Stimulated activated CD4-positive, alpha-beta T cell treated with anti-CD3 and anti-CD28 coated beads, TNF-alpha, amount 100 ng/mL, for 1 hour (primary cell): ENCODE results near the gene ACBD6.

ENCODE experiments used
- DNase-seq, 3 donors: peaks; one replicate each; pipeline ENCODE4 v3.0.0-alpha.2; 2020; ENCODE audit warnings: low read depth in 3 of 3, low spot score in 1 of 3

ACBD6 gene

DNA sequence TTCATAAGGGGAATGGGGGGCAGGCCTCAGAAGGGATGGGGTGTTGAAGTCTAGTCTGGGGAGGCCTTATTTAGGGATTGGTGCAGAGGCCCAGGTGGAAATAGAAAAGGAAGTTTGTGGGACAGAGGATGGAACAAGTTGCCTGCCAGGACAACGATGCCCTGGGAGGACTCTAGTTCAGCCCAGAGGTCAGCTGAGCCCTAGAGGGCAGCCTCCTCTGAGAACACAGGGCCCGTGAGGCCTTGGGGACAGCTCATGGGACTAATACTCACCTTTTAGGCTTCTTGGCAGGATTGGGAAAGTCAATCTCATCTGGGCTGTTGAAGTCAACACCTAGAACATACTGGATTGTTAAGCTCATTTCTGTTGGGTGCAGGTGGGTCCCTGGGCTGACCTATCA lies 229.3 kb downstream of the ACBD6 start:
- no peak for DNase-seq

DNA sequence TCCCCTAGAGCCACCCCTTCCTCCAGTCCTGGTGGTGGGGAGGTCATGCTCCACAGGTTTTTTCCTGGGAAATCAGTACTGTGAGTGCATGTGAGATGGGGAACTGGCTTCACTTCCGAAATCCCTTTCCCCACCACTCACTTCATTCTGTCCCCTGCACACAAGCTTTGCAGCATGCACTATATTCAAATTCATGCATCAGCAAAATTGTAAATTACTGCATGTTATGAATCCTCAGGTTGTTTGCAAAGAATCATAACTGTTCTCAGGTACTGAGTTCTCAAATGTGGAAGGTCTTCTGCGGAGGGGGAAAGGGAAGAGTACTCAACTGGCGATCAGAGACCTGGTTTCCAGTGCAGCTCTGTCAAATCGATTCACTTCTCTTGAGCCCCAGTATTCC lies 230.0 kb downstream of the ACBD6 start:
- DNase-seq, result no peak

DNA sequence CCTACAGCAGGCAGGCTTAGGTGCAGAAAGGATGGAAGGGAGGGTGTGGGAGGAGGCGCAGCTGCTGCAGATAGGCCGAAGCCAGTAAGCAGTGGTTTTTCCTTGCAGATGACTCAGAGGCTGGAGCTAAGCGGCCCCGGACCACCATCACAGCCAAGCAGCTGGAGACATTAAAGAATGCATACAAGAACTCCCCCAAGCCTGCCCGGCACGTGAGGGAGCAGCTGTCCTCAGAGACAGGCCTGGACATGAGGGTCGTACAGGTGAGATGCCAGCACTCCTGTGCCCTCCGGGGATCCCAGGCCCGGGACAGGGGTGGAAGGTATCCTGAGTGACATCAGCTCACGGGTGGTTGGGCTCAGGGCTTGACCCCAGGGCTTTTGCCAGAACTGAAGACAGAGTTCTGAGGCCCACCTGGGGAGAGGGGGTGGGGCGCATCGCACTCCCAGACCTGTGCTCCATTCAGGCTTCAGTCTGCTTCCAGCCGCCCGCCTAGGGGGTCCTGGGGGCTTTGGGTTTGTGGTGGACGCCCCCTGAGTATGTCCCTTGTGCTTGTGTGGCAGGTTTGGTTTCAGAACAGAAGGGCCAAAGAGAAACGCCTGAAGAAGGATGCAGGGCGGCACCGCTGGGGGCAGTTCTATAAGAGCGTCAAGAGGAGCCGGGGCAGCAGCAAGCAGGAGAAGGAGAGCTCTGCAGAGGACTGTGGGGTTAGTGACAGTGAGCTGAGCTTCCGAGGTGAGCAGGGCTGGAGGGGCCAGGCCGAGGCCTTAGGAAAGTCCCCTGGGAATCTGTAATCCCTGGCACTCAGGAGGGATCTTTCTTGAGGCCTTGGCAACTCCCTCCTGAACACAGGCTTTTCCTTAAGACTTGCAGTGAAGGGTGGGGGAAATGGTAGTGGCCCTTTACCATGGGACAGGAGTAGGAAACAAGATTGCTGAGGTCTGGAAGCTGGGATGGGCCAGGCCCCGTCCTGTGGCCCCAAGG lies 230.8 kb downstream of the ACBD6 start:
- DNase-seq, result no peak

DNA sequence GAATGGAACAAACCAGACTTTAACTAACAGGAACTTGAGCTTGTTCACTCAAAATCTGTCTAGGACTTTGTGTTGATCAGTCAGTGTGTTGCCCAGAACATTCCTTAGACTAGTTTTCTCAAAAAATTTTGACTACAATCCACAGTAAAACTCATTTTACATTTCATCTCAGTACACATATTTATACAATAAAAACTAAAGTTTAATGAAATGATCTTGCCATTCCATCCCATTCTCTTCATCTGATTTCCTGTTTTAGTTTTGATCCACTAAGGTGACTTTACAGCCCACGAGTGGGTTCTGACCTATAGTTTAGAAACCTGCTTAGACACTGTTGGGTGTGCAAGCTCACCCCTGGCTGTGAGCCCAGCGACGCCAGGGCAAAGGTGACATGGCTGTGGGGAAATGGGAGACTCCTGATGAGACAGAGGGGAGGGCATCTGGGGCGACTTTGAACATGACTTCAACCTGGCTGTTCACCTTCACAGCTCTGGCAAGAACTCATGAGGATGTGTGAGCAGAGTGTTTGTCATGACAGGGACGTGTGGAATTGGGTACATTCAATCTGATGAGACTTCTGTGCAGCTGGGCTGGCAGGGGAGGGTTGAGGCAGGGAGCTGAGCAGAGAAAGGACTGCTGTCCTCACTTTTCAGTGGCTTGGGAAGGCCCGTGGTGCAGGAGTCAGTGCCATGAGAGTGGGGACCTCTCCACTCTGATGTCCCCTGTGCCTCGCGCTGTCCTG lies 231.7 kb downstream of the ACBD6 start:
- no peak for DNase-seq

DNA sequence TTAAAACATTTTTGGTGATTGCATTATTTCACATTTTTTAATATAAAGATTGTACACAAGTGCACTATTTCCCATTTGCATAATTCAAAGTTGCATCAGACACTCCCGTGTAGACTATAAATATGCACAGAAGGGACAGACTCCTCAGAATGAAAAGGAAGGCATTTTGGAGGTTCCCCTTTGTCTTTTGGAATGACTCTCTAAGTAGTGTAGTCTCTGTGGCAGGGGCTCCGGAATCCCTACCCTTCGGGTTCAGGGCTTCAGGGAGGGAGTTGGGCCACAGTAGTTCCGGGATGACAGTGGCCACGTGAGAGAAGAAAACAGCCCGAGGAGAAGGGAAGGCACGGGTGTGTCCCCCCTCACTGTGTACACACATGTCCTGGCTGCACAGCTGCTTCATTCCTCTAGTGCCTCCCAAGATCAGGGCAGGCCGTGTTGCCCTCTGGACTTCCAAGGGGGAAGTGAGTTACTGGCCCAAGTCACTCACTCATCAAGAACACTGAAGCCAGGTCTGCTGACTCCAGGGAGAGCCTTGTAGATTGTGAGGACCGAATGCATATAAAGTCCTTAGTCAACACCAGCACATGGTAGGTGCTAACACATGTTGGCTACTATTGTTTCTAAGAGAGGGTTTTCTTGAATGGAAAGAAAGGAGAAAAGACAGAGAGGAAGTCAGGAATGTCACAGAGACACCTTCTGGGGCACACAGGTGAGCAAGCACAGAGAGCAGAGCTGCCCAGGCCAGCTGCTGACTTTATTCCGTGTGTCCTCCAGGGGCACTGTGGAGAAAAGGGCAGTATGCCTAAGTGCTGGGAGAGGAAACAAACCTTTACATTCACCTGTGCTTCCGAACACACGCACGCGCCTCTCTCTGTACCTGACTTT lies 232.5 kb downstream of the ACBD6 start:
- no peak for DNase-seq

DNA sequence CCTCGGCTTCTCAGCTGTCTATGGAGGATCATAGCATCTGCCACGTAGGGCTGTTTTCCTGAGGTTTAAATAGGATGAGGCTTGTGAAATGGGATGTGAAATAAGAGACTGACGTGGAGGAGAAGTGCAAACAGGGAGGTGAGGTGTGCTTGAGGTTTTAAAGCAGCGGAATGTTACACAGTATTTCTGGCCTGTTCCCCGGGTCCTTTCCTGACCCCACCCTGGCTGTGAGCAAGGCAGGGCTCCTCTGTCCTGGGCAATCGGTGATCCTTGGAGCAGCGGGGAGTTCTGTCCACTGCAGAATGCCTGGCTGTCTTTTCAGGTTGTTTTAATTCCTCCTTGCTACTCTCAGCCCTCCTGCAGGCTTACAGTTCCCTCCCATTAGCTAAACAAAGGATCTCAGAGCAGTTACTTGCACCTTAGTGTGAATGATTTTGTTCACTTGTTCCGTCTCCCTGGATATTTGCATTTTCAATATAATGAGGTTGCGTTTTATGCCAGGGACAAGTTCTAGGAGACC lies 233.8 kb downstream of the ACBD6 start:
- DNase-seq, result no peak

DNA sequence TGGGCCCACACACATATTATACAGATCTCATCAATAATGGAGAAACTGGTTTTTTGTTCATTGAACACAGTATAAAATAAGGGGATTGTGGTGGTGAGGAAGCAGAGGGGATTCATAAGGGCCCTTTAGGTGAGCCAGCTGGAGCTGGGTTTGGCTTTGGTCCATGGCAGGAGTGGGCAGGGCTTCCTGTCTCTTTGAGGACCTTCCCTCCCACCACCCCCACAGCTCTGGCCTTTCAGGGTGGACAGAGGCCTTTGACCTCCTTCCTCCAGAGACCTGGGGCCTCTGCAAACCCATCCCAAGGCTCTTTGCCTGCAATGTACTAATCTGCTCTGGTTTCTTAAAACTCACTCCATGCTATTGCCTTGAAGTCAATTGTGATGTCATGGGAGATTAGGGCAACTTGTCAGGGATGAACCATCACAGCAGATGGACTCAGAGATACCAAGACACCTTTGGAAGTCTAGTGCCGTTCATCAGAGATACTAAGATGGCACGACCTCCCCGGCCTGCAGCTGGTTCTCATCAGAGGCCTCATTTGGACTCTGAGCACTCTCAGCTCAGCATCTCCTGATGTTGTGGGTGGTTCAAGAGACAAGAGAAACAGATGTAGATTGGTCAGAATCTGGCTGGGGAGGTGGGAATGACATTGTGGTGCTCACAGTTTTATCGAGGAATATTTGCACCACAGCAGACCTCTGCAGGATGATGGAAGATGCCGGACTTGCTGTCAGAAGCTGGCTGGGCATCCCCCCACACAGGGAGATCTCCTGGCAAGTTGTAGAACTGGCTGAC lies 234.4 kb downstream of the ACBD6 start:
- DNase-seq, result no peak

DNA sequence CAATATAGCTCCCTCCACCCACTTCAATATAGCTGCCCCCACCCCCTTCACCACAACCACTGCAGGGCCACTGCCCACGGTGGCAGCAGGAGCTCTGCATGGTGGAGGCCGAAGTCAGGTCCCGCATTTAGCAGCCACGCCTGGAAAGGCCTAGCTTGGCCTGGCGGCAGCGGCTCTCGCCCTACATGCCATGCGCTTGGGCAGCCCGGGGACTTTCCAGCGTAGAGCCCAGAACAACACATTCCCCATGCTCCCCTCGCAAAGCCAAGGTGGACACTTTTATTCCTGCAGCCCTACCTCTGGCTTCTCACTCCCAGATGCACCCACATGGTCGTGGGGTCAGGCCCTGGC lies 235.2 kb downstream of the ACBD6 start:
- no peak for DNase-seq

DNA sequence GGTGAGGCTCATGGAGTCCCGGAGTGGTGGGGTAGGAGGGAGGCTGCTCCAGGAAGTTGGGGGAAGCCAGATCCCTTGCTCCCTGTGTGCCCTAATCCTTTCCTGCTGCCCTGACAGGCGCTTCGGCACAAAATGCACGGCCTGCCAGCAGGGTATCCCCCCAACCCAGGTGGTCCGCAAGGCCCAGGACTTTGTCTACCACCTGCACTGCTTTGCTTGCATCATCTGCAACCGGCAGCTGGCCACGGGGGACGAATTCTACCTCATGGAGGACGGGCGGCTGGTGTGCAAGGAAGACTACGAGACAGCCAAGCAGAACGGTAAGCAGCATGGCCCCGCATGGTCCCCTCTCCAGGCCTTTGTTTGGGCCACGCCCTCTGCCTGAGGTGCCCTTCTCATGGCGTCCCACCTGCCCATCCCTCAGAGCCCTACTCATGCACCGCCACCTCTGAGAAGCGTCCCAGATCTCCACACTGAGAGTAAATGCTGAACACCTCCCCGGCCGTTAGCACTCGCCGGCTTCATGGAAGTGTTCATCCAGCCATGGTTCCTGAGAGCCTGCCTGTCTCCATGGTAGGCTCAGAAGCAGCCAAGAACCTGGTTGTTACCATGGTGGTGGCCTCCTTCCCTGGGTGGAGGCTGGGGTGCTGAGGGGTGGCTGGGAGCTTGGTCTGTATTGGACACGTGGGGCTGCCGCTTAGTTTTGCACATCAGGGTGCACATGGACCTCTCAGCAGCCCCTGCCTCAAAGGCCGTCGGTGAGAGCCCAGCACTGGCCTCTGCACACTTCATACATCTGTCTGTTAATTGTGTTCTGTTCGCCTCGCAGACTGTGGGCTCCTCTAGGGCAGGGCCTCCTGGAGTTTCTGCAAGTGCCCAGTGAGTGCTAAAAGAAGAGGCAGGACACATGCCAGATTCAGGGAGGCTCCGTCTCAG lies 235.8 kb downstream of the ACBD6 start:
- no peak for DNase-seq

DNA sequence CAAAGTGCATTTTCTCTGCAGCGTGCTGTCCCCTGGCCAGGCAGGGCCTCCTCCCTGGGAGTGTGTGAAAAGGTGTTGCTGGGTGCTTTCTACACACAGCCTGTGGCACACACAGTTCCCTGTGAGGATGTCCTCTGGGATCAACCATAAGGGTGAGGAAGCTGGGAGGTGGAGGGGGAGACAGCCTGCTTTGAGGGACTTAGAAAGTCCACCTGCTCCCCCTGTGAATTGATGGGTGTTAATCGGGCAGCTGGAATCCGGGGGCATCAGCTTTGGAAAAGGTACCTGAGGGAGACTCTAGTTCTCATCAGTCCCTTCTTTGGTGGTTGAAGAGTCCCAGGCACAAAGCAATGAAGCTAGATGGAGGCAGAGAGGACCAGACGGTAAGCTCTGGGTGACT lies 236.5 kb downstream of the ACBD6 start:
- no peak for DNase-seq

DNA sequence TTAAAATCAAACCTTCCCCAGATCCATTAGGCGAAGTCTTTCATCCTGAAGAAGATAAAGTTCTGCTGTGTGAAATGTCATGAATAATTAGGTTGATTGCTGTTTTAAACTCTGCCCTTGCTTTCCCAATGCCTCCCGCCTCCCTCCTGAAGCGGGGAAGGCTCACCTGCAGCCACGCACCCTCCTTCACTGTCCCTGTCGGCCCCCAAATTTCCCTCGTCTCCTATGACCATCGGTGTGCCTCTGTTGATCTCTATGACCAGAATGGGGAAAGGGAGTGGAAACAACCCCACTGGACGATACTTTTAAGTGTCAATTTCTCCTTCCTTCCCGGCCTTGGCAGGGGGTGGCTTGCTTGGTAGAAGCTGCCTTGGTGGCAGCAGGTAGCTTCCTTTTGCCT lies 237.2 kb downstream of the ACBD6 start:
- DNase-seq, result no peak

DNA sequence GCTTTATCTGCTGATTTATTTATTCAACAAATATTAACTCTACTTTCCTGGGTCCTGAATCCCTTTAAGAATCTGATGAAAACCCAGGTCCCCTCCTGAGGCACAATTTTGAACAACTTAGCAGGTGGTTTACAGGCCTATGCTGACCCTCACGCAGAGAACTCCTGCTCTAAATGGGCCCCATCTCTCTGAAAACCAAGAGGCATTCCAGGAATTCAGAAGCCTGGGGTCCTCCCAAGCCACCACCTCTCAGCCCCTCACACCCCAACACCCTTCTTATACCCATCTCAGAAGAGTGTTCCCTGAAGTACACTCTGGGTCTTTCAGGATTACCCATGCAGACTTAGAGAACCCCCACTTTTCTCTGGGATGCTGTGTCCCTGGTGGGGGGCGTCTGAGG lies 237.8 kb downstream of the ACBD6 start:
- DNase-seq, result no peak

DNA sequence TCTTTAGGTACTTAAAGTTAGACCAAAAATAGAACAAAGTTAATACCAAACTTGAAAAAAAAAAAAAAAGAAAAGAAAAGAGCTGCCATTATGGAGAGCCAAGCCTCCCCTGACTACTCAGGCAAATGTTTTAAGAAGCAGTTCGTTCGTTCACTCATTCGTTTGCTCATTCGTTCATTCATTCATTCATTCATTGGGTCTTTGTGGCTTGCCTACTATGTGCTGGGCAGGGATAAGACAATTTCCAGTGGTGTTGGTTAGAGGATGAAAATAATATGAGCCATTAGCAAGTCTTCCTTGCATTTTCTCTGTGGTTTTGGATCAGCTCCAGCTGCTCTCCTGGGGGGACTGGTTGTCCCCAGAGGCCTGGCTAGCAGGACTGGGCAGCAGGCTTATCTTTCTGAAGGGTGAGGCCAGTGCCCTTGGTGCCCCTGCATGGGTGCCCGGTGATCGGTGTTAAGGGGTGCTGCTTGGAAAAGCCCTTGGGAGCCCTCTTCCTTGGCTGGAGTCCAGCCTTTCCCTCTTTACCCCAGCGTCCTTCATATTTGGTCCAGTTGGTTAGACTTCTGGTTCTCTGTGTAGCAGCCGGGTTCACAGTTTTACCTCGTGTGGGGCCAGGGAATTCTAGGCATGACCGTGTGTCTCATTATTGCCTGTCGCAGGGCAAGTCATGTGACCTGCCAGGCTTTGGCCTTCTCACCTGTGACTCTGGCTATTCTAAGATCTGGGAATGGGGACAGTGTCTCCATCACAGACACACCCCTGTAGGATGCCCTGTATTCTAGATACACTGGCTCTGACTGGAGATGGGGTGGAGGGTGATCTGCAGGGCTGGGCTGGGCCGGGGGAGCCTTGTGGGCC lies 239.5 kb downstream of the ACBD6 start:
- no peak for DNase-seq

DNA sequence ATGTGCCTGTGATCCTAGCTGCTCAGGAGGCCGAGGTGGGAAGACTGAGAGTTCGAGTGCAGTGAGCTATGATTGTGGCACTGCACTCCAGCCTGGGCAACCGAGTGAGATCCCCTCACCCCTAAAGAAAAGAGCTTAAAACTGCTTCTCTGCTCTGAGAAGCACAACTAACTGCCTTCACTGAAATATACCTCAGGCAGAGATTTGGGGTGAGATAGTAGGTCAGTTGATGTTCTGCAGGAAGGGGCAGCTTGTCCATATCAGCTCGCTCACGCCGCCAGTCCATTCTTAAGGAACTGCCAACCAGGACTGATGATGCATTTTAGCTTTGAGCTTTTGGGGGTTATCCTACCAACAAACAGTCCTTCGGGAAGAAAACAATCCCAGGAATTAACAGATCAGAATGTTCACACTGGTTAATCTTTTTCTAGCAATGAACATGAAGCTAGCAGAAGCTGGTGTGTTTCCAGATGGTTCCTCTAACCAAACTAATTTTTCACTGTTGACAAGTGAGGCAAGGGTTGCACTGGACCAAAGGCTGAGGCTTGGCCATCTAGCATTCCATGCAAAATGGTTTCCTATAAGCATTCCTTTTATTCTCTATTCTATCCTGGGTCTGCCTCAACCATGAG lies 240.7 kb downstream of the ACBD6 start:
- DNase-seq, result no peak

DNA sequence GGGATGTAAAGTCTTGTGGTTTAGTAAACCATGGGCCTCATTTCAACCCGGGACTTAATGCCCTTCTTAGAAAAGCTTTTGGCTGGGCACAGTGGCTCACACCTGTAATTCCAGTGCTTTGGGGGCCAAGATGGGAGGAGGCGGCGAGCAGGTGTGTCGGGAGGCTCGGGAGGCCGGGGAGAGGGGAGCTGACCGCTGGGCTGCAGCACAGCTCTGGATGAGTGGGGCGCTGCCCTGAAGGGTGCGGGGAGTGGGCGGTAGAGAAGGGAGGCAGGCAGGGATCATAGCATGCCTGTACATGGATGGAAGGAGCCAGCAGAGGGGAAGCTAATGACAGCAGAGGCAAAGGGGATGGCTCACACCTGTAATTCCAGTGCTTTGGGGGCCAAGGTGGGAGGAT lies 241.3 kb downstream of the ACBD6 start:
- no peak for DNase-seq

DNA sequence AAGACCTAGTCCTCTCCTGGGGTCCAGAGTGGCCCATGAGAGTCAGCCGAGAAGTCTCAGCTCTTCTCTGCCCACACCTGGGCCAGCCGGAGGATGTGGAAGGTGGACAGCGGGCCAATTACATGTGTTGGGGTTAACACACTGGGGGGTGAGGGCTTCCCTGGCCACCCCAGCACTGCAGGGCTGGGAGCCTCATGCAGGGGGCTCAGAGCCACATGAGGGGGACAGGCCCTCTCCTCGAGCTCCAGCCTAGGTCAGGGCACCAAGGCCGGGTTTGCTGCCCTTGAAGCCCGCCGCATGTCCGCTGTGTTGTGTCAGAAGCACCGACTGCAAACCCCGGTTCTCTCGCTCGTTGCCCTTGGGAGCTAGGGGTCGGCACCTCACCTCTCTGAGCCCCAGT lies 241.8 kb downstream of the ACBD6 start:
- DNase-seq, result no peak

DNA sequence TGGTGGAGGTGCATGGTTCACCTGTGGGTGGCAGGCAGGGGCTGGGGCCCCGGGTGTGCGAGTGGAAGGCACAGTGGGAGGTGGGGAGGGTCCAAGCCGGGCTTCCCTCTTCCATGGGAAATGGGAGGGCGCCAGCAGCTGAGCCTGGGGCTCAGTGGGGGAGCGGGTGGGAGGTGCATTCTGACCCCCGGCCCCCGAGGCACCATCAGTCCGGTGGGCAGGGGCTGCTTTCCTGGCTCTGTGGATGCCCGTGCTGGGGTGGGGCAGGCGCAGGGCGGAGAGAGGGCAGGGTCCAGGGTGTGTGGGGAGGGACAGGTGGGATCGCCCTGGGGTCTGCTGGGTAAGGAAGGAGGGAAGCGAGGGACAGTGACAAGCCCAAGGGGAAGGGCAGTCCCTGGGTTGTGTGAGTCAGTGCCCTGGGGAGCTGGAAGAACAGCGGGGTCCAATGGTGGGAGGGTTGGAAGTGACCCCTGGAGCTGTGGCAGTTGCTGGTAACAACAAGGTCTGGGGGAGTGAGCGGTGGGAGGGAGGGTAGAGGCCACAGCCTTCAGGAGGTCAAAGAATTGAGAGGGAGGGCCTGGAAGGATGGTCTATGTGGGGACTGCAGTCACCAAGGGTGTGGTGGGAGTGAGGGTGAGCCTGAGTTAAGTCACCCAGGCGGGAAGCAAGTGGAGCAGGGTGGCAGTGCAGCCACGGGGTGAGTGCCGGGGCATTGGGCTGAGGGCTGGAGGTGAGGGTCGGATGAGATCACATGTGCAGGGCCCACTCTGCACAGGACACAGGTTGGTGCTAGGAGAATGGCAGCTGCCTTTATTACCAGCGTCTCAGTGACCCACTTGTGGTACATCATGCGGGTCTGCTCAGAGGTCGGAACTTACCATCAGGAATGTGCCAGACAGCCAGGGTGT lies 242.7 kb downstream of the ACBD6 start:
- DNase-seq, result no peak
